Measurements from ENCODE around the gene TLR10. TPM values are rescaled to one million over a fixed set of nuclear protein-coding genes. Genes with fewer than 3 reads are reported as not detected.

TLR10 gene
- total RNA-seq, 1 donor from 2014 or later = not detected

DNA sequence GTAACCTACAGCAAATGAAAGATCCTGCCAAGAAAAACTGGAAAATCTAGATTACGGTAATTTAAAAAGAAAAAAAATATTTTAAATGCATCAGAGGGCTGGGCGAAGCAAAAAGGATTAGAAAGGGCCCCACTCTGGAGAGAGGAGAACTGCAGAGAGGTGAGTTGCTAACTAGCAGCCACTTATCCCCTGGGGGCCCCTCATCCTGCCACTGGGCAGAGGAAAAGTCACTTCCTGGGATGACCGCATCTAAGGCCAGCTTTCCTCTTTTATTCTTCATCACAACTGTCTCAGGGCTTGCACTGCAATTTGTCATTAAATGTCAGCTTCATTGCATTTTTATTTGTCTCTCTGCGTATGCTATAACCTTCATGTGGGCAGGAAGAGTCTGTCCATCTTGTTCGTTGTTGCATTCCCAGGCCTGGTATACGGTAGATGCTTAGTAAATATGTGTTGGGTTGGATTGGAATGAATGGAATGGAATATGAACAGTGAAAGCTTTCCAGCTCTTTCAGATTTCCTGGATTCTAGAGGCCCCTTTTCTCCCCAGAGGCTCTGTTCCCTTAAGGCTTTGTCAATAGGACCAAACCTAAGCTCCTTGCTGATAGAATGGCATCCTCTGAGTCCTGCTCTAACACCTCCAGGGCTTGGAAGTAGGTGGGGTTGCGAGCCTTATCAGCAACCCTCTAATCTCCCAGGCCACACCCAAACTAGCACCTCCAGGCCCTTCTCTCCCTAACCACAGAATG lies 58.9 kb downstream of the TLR10 start:
- no peak overlapping the region for H3K27ac ChIP-seq (ENCODE audit: low read depth, low read length)
- H4K20me1 ChIP-seq (ENCODE audit: insufficient read depth, low read length) = no peaks in the 10 kb centered on the region
- DNase-seq (ENCODE audit: low read depth) (peak; percentile 36), FAIRE-seq (peak; percentile 23)
- H3K9ac ChIP-seq (ENCODE audit: low read length) = no peak overlapping the region
- H3K27me3 ChIP-seq (ENCODE audit: insufficient read depth, low read length) = peaks cover 11% of the 10 kb centered on the region
- H3K36me3 ChIP-seq (ENCODE audit: insufficient read depth, low read length) = no peaks in the 10 kb centered on the region
- H3K4me3 ChIP-seq (ENCODE audit: insufficient read depth, low read depth, low read length) = no peak overlapping the region
- no peaks in the 10 kb centered on the region for H3K79me2 ChIP-seq (ENCODE audit: insufficient read depth, low read length)
- H3K9me3 Mint-ChIP-seq (ENCODE audit: unreplicated experiment) = no peaks in the 10 kb centered on the region
- H3K27ac Mint-ChIP-seq (ENCODE audit: unreplicated experiment) = no peak overlapping the region
- H3K36me3 Mint-ChIP-seq (ENCODE audit: low read depth, unreplicated experiment) = peaks cover under 1% of the 10 kb centered on the region
- no peak overlapping the region for H2AFZ ChIP-seq (ENCODE audit: low read depth, low read length)
- H3K9me3 ChIP-seq (ENCODE audit: insufficient read depth, low read depth, low read length) = no peaks in the 10 kb centered on the region
- H3K4me1 ChIP-seq (ENCODE audit: insufficient read depth, low read length) = peaks cover 9% of the 10 kb centered on the region
- H3K4me2 ChIP-seq (ENCODE audit: low read length) = no peak overlapping the region
- H3K4me3 Mint-ChIP-seq (ENCODE audit: unreplicated experiment) = no peak overlapping the region
- no peak for TF ChIP-seq EZH2 (IDR thresholded peaks at IDR 0.05; ENCODE audit: insufficient read depth, low read length)
- TF ChIP-seq, protein P1, sequence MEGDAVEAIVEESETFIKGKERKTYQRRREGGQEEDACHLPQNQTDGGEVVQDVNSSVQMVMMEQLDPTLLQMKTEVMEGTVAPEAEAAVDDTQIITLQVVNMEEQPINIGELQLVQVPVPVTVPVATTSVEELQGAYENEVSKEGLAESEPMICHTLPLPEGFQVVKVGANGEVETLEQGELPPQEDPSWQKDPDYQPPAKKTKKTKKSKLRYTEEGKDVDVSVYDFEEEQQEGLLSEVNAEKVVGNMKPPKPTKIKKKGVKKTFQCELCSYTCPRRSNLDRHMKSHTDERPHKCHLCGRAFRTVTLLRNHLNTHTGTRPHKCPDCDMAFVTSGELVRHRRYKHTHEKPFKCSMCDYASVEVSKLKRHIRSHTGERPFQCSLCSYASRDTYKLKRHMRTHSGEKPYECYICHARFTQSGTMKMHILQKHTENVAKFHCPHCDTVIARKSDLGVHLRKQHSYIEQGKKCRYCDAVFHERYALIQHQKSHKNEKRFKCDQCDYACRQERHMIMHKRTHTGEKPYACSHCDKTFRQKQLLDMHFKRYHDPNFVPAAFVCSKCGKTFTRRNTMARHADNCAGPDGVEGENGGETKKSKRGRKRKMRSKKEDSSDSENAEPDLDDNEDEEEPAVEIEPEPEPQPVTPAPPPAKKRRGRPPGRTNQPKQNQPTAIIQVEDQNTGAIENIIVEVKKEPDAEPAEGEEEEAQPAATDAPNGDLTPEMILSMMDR (IDR thresholded peaks at IDR 0.05; ENCODE audit: insufficient read depth, low read depth, low read length) = no peak
- H3K4me1 Mint-ChIP-seq (ENCODE audit: low read depth, unreplicated experiment) = peaks cover 9% of the 10 kb centered on the region
- peaks cover 25% of the 10 kb centered on the region for H3K27me3 Mint-ChIP-seq (ENCODE audit: low read depth, unreplicated experiment)

DNA sequence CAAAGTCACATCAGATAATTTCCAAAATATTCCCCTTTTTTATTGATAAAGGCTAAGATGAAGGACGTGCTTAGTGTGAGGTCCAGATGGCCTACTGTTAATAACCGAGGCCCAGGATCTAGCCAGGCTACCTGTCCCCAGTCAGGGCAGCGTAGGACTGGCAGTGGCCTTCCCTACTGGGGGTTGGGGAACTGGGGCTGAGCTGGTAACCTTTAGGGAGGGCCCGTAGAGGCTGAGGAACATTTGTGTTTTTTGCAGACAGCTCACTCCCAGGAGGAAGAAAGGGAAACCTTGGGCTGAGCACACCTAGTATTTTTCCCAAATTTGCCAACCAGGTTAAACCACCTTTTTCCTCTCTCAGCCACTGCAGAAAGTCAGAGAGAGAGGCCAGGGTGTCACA lies 59.7 kb downstream of the TLR10 start:
- DNase-seq (ENCODE audit: low read depth) (no peak), FAIRE-seq (no peak)
- H3K9me3 Mint-ChIP-seq (ENCODE audit: unreplicated experiment) = no peaks in the 10 kb centered on the region
- Histone ChIP-seq H3K9ac (ENCODE audit: low read length) (no peak overlapping the region), H3K4me2 (ENCODE audit: low read length) (no peak overlapping the region), H3K4me3 (ENCODE audit: insufficient read depth, low read depth, low read length) (no peak overlapping the region), H3K36me3 (ENCODE audit: insufficient read depth, low read length) (no peaks in the 10 kb centered on the region), H3K79me2 (ENCODE audit: insufficient read depth, low read length) (no peaks in the 10 kb centered on the region), H3K27me3 (ENCODE audit: insufficient read depth, low read length) (peaks cover 5% of the 10 kb centered on the region), H3K4me1 (ENCODE audit: insufficient read depth, low read length) (peaks cover 9% of the 10 kb centered on the region), H3K27ac (ENCODE audit: low read depth, low read length) (no peak overlapping the region), H3K9me3 (ENCODE audit: insufficient read depth, low read depth, low read length) (no peaks in the 10 kb centered on the region), H2AFZ (ENCODE audit: low read depth, low read length) (no peak overlapping the region), H4K20me1 (ENCODE audit: insufficient read depth, low read length) (no peaks in the 10 kb centered on the region)
- H3K36me3 Mint-ChIP-seq (ENCODE audit: low read depth, unreplicated experiment) = no peaks in the 10 kb centered on the region
- TF ChIP-seq EZH2 (IDR thresholded peaks at IDR 0.05; ENCODE audit: insufficient read depth, low read length) = no peak
- TF ChIP-seq, protein P1 (IDR thresholded peaks at IDR 0.05; ENCODE audit: insufficient read depth, low read depth, low read length) = no peak
- H3K27ac Mint-ChIP-seq (ENCODE audit: unreplicated experiment) = no peak overlapping the region
- peaks cover 9% of the 10 kb centered on the region for H3K4me1 Mint-ChIP-seq (ENCODE audit: low read depth, unreplicated experiment)
- H3K4me3 Mint-ChIP-seq (ENCODE audit: unreplicated experiment) = no peak overlapping the region
- peaks cover 17% of the 10 kb centered on the region for H3K27me3 Mint-ChIP-seq (ENCODE audit: low read depth, unreplicated experiment)

Other genes starting within 250 kb of the TLR10 start
- 35.9 and 40.8 TPM in 2 replicates for gene KLF3, start 118.8 kb downstream of the TLR10 start, total RNA-seq
- 0.54 and 0.70 TPM in 2 replicates for gene TLR1, start 21.8 kb upstream of the TLR10 start, total RNA-seq
- 3.1 and 3.8 TPM in 2 replicates for gene TLR6, start 73.8 kb upstream of the TLR10 start, total RNA-seq
- gene FAM114A1, start 84.8 kb upstream of the TLR10 start, total RNA-seq = 159 and 169 TPM in 2 replicates
- gene TMEM156, start 249.4 kb upstream of the TLR10 start, total RNA-seq = 0.59 and 1.1 TPM in 2 replicates

Data from astrocyte (in vitro differentiated cells and primary cell).